ENCODE measurements around the gene NMNAT2. TPM values are rescaled to one million over a fixed set of nuclear protein-coding genes. Genes with fewer than 3 reads are reported as not detected.

NMNAT2 gene
- total RNA-seq = 0.62 TPM
- long read RNA-seq = 0 reads

DNA sequence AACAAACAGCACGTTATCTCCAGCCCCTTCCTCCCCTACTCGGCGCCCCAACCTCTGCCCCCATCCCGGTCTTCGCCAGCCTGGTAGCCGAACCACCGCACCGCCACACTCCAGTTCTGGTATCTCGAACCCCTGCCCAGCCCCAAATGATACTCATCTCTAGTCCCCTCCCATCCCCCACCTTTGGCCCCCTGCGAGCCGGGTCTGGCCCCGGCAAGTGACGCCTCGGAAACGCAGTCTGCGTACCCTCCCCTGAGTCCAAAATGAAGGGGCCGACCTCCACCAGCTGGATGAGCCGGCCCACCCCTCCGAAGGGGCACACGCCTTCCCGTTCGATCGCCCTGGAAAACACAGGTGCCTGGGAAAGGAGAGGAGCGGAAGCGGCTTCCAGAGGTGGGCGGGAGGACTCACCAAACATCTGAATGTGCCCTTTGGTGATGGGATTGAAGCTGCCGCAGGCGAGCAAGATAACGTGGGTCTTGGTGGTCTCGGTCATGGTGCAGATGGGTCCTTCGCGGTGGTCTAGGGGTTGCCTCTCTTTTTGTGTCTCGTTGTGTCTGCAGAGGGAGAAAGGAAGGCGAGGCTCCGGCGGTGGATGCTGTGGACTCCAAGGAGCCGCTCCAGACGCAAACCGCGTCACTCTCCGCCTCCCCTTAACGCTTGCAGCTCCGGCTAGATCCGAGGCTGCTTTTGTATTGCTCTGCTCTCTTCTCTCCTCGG is at the start of gene NMNAT2:
Gene NMNAT2, minus strand, starts transcription at position 609 of the 720 bp plus-strand sequence. Its CDS starts 113 bp downstream, at position 496.
- Histone ChIP-seq H3K9me3 (no peaks in the 10 kb centered on the region), H3K27me3 (ENCODE audit: low read depth) (peaks cover 62% of the 10 kb centered on the region), H3K27ac (no peak within 1 kb of the TSS), H3K4me3 (peak within 1 kb of the TSS; percentile 27), H3K36me3 (no peaks in the 10 kb centered on the region), H3K4me1 (peaks cover 23% of the 10 kb centered on the region)
- ATAC-seq (peak; percentile 35 to 53), DNase-seq (peak; percentile 50)
- intact Hi-C loops (cut with DNase I) = no loop called here
- TF ChIP-seq, protein P1, sequence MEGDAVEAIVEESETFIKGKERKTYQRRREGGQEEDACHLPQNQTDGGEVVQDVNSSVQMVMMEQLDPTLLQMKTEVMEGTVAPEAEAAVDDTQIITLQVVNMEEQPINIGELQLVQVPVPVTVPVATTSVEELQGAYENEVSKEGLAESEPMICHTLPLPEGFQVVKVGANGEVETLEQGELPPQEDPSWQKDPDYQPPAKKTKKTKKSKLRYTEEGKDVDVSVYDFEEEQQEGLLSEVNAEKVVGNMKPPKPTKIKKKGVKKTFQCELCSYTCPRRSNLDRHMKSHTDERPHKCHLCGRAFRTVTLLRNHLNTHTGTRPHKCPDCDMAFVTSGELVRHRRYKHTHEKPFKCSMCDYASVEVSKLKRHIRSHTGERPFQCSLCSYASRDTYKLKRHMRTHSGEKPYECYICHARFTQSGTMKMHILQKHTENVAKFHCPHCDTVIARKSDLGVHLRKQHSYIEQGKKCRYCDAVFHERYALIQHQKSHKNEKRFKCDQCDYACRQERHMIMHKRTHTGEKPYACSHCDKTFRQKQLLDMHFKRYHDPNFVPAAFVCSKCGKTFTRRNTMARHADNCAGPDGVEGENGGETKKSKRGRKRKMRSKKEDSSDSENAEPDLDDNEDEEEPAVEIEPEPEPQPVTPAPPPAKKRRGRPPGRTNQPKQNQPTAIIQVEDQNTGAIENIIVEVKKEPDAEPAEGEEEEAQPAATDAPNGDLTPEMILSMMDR (IDR thresholded peaks at IDR 0.05) = no peak

DNA sequence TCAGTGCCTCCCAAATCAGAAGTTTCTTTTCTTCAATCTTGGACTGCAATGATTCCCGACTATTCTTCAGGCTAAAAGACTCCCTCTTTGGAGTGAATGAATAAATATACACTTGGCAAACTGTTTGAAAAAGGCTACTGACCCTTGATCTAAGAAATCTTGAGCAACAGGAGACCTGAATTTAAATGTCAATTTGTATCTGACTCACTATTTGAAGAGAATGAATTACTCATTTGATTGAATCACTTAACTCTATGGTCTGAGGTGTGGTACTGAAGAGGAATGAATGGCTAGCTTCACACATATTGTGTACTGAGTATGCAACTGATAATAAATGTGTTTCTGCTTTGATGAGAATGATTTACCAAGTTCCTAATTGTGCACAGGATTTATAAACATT is 49.5 kb upstream of the NMNAT2 start:
- ATAC-seq = no peak
- intact Hi-C loops (cut with DNase I) = no loop called here
- Histone ChIP-seq H3K9me3 (no peaks in the 10 kb centered on the region), H3K27ac (no peak overlapping the region), H3K27me3 (ENCODE audit: low read depth) (no peaks in the 10 kb centered on the region), H3K36me3 (no peaks in the 10 kb centered on the region), H3K4me1 (peaks cover 9% of the 10 kb centered on the region), H3K4me3 (no peak overlapping the region)
- DNase-seq = no peak
- TF ChIP-seq, protein P1 (IDR thresholded peaks at IDR 0.05) = no peak

DNA sequence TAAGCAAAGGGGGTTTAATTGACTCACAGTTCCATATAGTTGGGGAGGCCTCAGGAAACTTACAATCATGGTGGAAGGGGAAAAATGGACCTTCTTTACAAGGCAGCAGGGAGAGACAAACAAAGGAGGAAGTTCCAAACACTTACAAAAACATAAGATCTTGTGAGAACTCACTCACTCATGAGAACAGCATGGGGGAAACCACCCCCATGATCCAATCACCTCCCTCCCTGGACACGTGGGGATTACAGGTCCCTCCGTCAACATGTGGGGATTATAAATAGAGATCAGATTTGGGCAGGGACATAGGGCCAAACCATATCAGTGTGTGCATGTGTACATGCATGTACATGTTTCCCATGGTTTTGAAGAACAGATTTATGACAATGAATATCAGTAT is 48.6 kb upstream of the NMNAT2 start:
- ATAC-seq = no peak
- TF ChIP-seq, protein P1 (IDR thresholded peaks at IDR 0.05) = no peak
- H3K4me3 ChIP-seq = no peak overlapping the region
- no peaks in the 10 kb centered on the region for H3K36me3 ChIP-seq
- H3K4me1 ChIP-seq = peaks cover 13% of the 10 kb centered on the region
- DNase-seq = no peak
- no peaks in the 10 kb centered on the region for H3K9me3 ChIP-seq
- intact Hi-C loops (cut with DNase I) = no loop called here
- no peaks in the 10 kb centered on the region for H3K27me3 ChIP-seq (ENCODE audit: low read depth)
- H3K27ac ChIP-seq = no peak overlapping the region

DNA sequence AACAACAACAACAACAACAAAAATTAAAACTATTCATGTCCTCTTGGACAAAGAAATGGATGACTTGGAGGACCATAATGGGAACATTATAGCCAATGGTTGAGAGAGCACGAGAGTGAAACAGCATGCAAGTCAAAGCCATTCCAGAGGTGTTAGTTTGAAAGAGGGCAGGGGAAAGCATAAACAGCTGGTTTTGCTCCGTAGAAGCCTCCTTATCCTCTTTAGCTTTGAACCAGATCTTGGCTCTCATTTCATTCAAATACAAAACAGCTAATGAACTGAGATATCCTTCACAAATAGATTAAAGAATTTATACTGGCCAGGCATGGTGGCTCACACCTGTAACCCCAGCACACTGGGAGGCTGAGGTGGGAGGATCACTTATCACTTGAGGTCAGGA is 45.4 kb upstream of the NMNAT2 start:
- intact Hi-C loops (cut with DNase I) = no loop called here
- Histone ChIP-seq H3K4me3 (no peak overlapping the region), H3K4me1 (peaks cover 8% of the 10 kb centered on the region), H3K27ac (no peak overlapping the region), H3K36me3 (no peaks in the 10 kb centered on the region), H3K27me3 (ENCODE audit: low read depth) (no peaks in the 10 kb centered on the region), H3K9me3 (no peaks in the 10 kb centered on the region)
- DNase-seq (no peak), ATAC-seq (no peak)
- TF ChIP-seq, protein P1 (IDR thresholded peaks at IDR 0.05) = no peak

DNA sequence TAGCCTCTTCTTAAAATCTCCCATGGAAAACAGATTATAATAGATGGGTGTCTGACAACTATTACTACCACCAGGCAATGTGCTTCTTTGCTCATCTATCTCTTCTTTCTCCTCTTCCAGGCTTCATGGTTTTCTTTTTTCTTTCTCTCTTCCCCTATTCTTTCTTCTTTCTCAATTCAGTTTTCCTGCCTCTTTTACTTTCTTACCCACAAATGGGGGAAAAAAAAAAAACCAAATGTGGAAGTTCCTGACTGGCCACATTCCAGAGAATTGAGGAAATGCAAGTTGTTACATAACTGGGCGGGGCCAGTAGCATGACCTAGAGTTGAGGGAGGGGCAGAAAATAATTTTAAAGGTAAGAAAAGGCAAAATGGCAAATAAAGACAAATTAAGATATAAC is 43.2 kb upstream of the NMNAT2 start:
- no peaks in the 10 kb centered on the region for H3K36me3 ChIP-seq
- intact Hi-C loops (cut with DNase I) = no loop called here
- peak; percentile 53 to 76 for ATAC-seq
- H3K4me3 ChIP-seq = no peak overlapping the region
- H3K9me3 ChIP-seq = no peaks in the 10 kb centered on the region
- no peaks in the 10 kb centered on the region for H3K27me3 ChIP-seq (ENCODE audit: low read depth)
- TF ChIP-seq, protein P1 (IDR thresholded peaks at IDR 0.05) = no peak
- H3K27ac ChIP-seq = no peak overlapping the region
- H3K4me1 ChIP-seq = peaks cover 8% of the 10 kb centered on the region
- DNase-seq = no peak

All from lower lobe of right lung (tissue), 2 donors.